ENCODE results near the gene SQOR. TPM values are rescaled to one million over a fixed set of nuclear protein-coding genes. Genes with fewer than 3 reads are reported as not detected.

The SQOR gene
- total and polyA plus RNA-seq, 2 donors (not counting 1 experiment from before 2014, with no cell fraction given) = 25.6 to 29.1 TPM

- Histone ChIP-seq H3K9me3 (ENCODE audit: control extremely low read depth in 1 of 3, control insufficient read depth in 2 of 3, insufficient read depth in 1 of 3, low read length in 2 of 3) (peaks cover 0 to under 1% (median 0%) of the 10 kb centered on the region in 3 donors), H3K27me3 (replicated peaks in 1 of 4; ENCODE audit: control extremely low read depth in 1 of 4, control insufficient read depth in 3 of 4, insufficient read depth in 4 of 4, low read length in 3 of 4) (no peaks in the 10 kb centered on the region), H3K36me3 (replicated peaks in 1 of 2; ENCODE audit: control extremely low read depth in 1 of 2, control insufficient read depth in 1 of 2, extremely low read depth in 1 of 2, insufficient read depth in 2 of 2, low read length in 1 of 2) (peaks cover 0 to 8% of the 10 kb centered on the region in 2 experiments), H4K20me1 (ENCODE audit: control insufficient read depth, insufficient read depth, low read length, poor library complexity, severe bottlenecking) (peaks cover 7% of the 10 kb centered on the region), H3K27ac (ENCODE audit: low read length in 2 of 2) (peak overlapping the region; percentile 98 to 99), H3K4me1 (ENCODE audit: control insufficient read depth in 2 of 2, insufficient read depth in 2 of 2, low read length in 2 of 2) (peaks cover 22 to 29% of the 10 kb centered on the region in 2 donors), H2AFZ (ENCODE audit: insufficient read depth, low read depth, low read length, poor library complexity, severe bottlenecking) (peak overlapping the region; percentile 91), H3K4me2 (replicated peaks; ENCODE audit: low read depth, low read length, poor library complexity, severe bottlenecking) (peak overlapping the region; percentile 75), H3K79me2 (ENCODE audit: control insufficient read depth, insufficient read depth, low read length) (peaks cover 52% of the 10 kb centered on the region), H3K9ac (ENCODE audit: low read length) (peak overlapping the region; percentile 96), H3K4me3 (ENCODE audit: control extremely low read depth in 1 of 5, extremely low read depth in 1 of 5, insufficient read depth in 1 of 5, low read depth in 2 of 5, low read length in 4 of 5) (peak overlapping the region; percentile 64 to 98 (median 89))
- TF ChIP-seq, protein P1, sequence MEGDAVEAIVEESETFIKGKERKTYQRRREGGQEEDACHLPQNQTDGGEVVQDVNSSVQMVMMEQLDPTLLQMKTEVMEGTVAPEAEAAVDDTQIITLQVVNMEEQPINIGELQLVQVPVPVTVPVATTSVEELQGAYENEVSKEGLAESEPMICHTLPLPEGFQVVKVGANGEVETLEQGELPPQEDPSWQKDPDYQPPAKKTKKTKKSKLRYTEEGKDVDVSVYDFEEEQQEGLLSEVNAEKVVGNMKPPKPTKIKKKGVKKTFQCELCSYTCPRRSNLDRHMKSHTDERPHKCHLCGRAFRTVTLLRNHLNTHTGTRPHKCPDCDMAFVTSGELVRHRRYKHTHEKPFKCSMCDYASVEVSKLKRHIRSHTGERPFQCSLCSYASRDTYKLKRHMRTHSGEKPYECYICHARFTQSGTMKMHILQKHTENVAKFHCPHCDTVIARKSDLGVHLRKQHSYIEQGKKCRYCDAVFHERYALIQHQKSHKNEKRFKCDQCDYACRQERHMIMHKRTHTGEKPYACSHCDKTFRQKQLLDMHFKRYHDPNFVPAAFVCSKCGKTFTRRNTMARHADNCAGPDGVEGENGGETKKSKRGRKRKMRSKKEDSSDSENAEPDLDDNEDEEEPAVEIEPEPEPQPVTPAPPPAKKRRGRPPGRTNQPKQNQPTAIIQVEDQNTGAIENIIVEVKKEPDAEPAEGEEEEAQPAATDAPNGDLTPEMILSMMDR (IDR thresholded peaks at IDR 0.05) = no peak
- TF ChIP-seq EZH2 (IDR thresholded peaks at IDR 0.05; ENCODE audit: borderline replicate concordance, insufficient read depth, low read depth, low read length, poor library complexity, severe bottlenecking) = no peak
- DNase-seq (no peak), ATAC-seq (ENCODE audit: low read depth) (no peak)
- peak overlapping the region; percentile 100 for H3K27ac Mint-ChIP-seq
- intact Hi-C loops (cut with micrococcal nuclease) = loop anchor here (1.0 to 2.0 kb wide), 6 partner anchors 15 to 387 kb away; partner anchors contain the start of genes SLC30A4 and SQOR
- ChIA-PET POLR2A (interaction anchor here (1.0 to 2.3 kb wide), 8 partner anchors 14 to 539 kb away, joined by 3 to 18 read pairs (median 8); partner anchors contain the start of genes SLC30A4 and SQOR), CTCF (interaction anchor here (0.6 to 6.0 kb wide), 13 partner anchors 14 to 424 kb away, joined by 3 to 64 read pairs (median 4); a partner anchor contains a TSS)
- no peaks in the 10 kb centered on the region for H3K9me3 Mint-ChIP-seq (ENCODE audit: insufficient read depth)
- no peaks in the 10 kb centered on the region for H3K27me3 Mint-ChIP-seq
- WGBS (ENCODE audit: insufficient coverage) = 0% methylated on average over 2 of the region's 4 CpGs
- peak overlapping the region; percentile 100 for H3K4me3 Mint-ChIP-seq
- H3K4me1 Mint-ChIP-seq = peaks cover 50% of the 10 kb centered on the region
These were observed 47.0 kb upstream of the SQOR start for GRCh38 chr15:45587863-45588170.

- H3K79me2 ChIP-seq (ENCODE audit: control insufficient read depth, insufficient read depth, low read length) = peaks cover 57% of the 10 kb centered on the region
- H3K9me3 Mint-ChIP-seq (ENCODE audit: insufficient read depth) = no peaks in the 10 kb centered on the region
- 80% methylated on average over 3 of the region's 6 CpGs for WGBS (ENCODE audit: insufficient coverage)
These were observed 46.5 kb upstream of the SQOR start for GRCh38 chr15:45588219-45588875.

More at GRCh38 chr15:45588219-45588875, 46.5 kb upstream of the SQOR start:
- Histone ChIP-seq H4K20me1 (ENCODE audit: control insufficient read depth, insufficient read depth, low read length, poor library complexity, severe bottlenecking) (peaks cover 7% of the 10 kb centered on the region), H3K27me3 (replicated peaks in 1 of 4; ENCODE audit: control extremely low read depth in 1 of 4, control insufficient read depth in 3 of 4, insufficient read depth in 4 of 4, low read length in 3 of 4) (no peaks in the 10 kb centered on the region), H3K36me3 (replicated peaks in 1 of 2; ENCODE audit: control extremely low read depth in 1 of 2, control insufficient read depth in 1 of 2, extremely low read depth in 1 of 2, insufficient read depth in 2 of 2, low read length in 1 of 2) (peaks cover 0 to 13% of the 10 kb centered on the region in 2 experiments), H3K9ac (ENCODE audit: low read length) (peak overlapping the region; percentile 96), H3K9me3 (ENCODE audit: control extremely low read depth in 1 of 3, control insufficient read depth in 2 of 3, insufficient read depth in 1 of 3, low read length in 2 of 3) (peaks cover 0 to 4% (median 0%) of the 10 kb centered on the region in 3 donors), H3K4me1 (ENCODE audit: control insufficient read depth in 2 of 2, insufficient read depth in 2 of 2, low read length in 2 of 2) (peaks cover 22 to 29% of the 10 kb centered on the region in 2 donors), H2AFZ (ENCODE audit: insufficient read depth, low read depth, low read length, poor library complexity, severe bottlenecking) (peak overlapping the region; percentile 91), H3K4me3 (ENCODE audit: control extremely low read depth in 1 of 5, extremely low read depth in 1 of 5, insufficient read depth in 1 of 5, low read depth in 2 of 5, low read length in 4 of 5) (peak overlapping the region; percentile 64 to 98 (median 89)), H3K4me2 (replicated peaks; ENCODE audit: low read depth, low read length, poor library complexity, severe bottlenecking) (peak overlapping the region; percentile 75), H3K27ac (ENCODE audit: low read length in 2 of 2) (peak overlapping the region; percentile 98 to 99)
- peaks cover 51% of the 10 kb centered on the region for H3K4me1 Mint-ChIP-seq
- ATAC-seq (ENCODE audit: low read depth) (no peak), DNase-seq (no peak)
- H3K27me3 Mint-ChIP-seq = no peaks in the 10 kb centered on the region
- H3K4me3 Mint-ChIP-seq = peak overlapping the region; percentile 100
- CTCF ChIA-PET = interaction anchor here (0.6 to 6.0 kb wide), 13 partner anchors 13 to 425 kb away, joined by 3 to 64 read pairs (median 3); no protein-coding TSS in a partner anchor
- TF ChIP-seq, protein P1 (IDR thresholded peaks at IDR 0.05) = no peak
- no peak for TF ChIP-seq EZH2 (IDR thresholded peaks at IDR 0.05; ENCODE audit: borderline replicate concordance, insufficient read depth, low read depth, low read length, poor library complexity, severe bottlenecking)
- POLR2A ChIA-PET = interaction anchor here (0.6 to 2.3 kb wide), 7 partner anchors 15 to 65 kb away, joined by 3 to 18 read pairs (median 6); partner anchors contain the start of genes SLC30A4 and SQOR
- peak overlapping the region; percentile 100 for H3K27ac Mint-ChIP-seq
- intact Hi-C loops (cut with micrococcal nuclease) = loop anchor here (2.0 kb wide), 1 partner anchor 14 kb away; no protein-coding TSS in a partner anchor
